NCI-H2029 (cell line): Measurements from ENCODE around the gene CCT8.
"Not testable (repeated sequence)": the region's sequence is repeated elsewhere in the genome, so short reads cannot be mapped to it uniquely, and the experiment has no call there.

ENCODE experiments used
- DNase-seq: peaks from one replicate; lab custom pipeline; 2025; lab: John Stamatoyannopoulos, UW

The CCT8 gene

DNA sequence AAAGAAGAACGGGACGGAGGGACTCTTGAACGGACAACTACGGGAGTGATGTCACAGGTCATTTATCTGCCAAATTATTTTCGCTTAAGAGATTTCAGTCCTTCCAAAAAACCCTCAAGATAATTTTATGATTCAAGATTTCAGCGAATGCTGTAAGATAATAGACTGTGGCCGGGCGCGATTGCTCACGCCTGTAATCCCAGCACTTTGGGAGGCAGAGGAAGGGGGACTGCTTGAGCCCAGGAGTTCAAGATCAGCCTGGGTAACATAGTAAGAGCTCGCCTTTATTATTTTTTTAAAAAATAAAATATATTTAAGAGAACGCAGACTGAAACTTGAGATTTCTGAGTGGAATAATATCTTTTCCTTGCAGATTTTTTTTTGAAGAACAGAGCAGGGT lies 54.9 kb downstream of the CCT8 start:
- no peak for DNase-seq

DNA sequence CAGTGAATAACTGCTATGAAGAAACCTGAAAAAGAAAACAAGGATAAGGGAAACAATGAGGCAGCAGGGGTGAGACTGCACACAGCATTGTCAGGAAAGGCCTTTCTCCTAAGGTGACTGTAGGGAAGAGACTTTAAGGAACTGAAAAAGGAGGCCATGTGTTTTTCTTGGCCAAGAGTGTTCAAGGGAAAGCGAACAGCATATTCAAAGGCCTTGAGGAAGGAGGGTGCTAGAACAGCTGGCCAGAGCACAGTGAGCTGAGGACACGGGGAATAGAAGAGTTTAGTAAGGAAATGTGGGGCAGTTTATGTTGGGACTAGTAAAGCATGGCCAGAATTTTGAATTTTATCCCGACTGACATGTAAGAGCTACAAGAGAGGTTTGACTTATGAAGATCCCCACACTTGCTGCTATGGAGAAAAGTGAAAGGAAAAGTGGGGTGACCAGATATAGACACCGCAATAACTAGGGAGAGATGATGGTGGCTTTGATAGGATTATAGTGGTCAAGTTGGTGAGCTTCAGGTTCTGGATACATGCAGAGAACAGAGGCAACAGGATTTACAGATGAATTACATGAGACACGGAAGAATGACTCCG lies 55.7 kb downstream of the CCT8 start:
- no peak for DNase-seq

DNA sequence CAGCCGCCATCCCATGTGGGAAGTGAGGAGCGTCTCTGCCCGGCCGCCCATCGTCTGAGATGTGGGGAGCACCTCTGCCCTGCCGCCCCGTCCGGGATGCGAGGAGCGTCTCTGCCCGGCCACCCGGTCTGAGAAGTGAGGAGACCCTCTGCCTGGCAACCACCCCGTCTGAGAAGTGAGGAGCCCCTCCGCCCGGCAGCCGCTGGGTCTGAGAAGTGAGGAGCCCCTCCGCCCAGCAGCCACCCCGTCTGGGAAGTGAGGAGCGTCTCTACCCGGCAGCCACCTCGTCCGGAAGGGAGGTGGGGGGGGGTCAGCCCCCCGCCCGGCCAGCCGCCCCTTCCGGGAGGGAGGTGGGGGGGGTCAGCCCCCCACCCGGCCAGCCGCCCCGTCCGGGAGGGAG lies 62.2 kb downstream of the CCT8 start:
- DNase-seq: not testable (repeated sequence)

DNA sequence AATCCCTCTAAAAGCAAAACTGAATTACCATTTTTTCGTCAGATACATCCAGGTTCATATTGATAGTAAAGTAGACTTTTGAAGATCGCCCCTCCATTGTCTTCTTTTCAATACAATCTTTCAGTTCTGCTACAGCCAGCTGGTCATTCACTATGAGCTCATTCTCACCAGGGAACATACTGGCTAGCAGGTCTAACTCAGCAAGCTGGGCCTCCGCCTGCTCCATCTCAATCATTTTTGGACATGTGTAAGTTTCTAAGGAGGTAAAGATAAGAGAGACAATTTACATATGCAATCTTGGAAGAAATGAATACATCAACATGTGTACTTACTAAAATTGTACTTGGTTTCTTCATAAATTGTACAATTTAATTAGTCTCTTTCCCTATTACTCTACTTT lies 65.1 kb downstream of the CCT8 start:
- DNase-seq: no peak

- no peak for DNase-seq
Measured at GRCh38 chr21:29007810-29008209, 65.6 kb downstream of the CCT8 start.

- DNase-seq: no peak
Measured at GRCh38 chr21:29007135-29007534, 66.3 kb downstream of the CCT8 start.
